ENCODE results near the gene TJAP1.
"Not testable (repeated sequence)": the region's sequence is repeated elsewhere in the genome, so short reads cannot be mapped to it uniquely, and the experiment has no call there.

TJAP1 gene

DNA sequence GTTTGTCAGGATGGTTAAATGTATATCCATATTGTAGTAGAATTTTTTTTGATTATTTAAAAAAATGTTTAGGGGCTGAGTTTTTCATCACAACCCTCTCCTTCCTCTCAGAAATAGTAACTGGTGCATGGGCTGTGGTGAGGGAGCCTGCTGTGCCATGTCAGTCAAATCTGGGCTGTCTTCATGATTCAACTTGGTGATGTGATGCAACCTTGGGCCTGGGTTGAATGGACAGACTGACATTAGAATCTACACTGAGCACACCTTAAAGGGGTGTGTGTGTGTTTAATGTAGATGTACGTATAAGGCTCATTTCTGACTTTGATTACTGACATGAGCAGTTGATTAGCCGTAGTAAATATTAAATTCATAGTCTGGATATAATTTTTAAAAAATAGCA, 3.7 kb downstream of the TJAP1 start:
- DNase-seq (ENCODE audit: low read depth in 3 of 3), result no peak

DNA sequence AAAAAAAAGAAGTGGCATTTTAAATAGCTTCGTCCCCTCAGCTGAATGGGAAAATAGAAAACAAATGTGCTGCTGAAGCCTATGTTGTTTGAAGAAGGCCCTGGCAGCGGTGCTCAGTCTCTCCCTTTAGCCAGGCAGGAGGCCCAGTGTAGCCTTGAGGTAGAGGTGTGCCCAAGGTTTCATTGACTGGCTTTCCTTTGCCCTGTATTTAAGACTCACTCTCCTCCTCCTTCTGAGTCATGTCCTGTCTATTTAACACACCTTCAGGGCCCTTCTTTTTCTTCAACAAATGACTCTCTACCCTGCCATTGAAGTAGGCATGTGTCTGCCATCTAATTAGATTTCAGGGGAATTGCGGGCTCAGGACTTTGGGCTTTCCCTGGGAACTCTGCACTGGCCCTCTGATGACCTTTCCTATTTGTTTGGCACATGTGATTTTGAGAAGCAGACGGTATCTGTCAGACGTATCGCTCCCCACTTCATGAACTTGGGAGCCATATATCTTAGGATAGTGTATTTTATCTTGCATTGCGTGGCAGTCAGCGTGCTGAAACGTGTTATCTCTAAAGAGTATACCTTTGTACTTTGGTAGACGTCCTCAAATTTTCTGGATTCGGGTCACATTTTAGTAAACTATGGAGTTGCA, 4.3 kb downstream of the TJAP1 start:
- no peak for DNase-seq (ENCODE audit: low read depth in 3 of 3)

DNA sequence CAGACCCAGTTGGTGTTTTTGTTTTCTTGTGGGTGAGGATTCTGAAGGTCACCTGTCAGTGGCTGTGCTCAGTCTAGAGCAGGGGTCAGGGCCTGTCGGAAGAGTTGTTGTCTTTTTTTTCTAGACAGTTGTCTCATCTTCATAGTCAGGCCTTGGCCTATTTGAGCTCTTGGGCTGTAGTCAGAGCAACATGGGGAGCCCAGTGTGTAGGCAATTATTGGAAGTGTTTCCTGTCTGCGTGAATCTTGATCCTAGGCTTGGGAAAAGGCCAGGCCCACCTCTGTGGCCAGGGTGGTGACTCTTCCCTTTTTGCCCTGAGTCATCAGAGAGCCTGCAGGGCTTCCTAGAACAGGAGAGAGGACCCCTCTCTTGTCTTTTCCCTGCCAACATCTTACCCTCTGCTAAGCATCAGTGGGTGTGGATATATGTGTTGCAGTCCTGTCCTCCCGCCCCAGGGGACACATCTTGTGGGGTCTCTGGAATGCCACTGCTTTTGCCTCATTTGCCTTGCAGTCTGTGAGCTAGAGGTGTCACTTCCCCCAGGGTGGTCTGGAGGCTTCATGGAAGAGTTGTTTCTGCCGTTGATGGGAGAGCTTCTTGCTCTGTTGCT, 11.4 kb downstream of the TJAP1 start:
- no peak for DNase-seq (ENCODE audit: low read depth in 3 of 3)

DNA sequence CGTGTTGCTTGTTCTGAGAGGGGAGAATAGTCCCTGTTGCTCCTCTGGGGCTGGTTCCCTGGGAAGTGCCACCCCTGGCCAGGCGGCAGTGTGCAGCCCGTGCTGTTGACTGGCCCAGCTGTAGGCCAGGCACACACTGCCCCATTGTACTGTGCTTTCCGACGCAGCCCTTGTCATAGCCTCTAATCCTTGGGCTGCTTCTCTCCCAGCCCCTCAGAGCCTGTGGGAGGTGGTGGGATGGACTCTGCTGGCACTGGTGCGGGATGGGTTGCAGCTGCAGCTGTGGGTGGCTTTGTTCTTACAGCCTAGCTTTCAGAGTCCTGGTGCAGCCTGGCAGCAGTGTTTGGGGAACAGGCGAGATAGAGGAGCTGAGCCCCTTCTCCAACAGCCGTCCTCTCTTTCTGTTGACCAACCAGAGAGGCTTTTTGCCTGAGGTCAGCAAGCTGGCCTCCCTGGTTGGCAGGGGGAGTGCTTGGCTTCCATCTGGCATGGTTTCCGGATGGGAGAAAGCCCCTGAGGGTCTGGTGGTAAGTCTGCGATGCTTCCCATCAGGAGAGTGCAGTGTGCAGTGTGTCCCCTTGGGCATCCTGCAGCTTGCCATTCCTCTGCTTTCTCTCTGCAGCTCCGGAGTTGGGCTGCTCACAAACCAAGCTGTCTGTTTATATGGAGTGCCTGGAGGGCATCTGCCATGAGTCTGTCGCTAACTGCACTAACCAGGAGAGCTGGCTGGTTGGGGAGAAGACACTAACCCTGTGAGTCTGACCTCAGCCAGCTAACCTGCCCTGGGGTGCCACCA, 12.1 kb downstream of the TJAP1 start:
- no peak for DNase-seq (ENCODE audit: low read depth in 3 of 3)

DNA sequence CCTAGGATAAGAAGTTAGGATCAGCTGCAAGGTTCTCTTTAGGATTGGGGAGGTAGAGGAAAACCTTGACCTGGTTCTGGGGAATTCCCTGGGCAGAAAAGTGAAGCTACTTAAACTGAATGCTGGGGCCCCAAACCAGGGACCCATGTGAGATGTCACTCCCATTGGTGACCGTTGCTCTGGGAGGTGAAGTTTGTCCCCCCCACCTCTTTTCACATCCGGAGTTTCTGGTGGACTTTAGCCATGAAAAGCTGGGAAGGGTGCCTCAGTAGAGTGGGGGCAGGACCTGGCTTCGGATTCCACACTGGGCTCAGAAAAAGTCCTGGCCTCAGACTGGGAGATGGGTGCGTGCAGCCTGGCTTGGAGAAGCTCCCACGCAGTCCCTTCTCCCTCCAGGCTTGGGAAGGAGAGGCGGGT, 13.2 kb downstream of the TJAP1 start:
- no peak for DNase-seq (ENCODE audit: low read depth in 3 of 3)

DNA sequence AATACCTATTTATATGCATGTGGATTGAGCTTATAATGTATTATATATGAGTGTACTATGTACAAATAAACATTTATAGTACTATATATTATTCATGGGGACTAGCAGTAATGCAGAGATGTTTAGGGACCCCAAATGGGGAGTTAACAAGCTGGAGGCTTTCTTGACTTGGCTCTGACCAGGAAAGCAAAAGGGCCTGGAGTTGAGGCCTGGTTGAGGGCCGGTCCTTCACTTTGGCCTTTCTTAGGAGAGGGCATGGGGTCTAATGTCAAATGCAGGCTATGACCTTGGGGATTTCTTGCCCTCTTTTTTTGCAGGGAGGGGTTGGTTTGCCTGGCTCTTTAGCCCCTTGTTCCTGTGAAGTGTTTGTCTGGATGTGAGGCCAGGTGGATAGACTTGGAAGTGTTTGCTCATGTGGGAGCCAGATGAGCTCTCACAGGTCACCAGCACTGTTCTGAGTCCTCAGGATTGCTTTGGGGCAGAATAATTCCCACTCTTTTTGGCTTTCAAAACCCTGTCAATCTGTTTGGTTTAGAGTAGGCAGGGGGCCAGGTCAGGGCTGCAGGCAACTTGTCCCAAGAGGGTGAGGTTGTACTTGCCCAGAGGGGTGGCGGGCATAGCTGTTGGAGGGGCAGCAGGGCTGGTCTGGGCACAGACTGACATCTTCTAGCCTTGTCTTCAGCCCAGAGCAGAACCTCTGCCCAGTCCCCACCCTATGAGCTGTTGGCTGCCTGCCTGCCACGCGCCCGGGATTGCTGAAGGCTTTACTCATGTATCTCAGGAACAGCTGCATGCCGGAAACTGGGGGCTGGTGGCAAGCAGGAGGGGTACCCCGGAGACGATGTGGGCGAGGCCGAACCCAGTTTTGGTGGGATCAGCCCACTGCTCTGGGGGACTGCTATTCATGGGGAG, 14.6 kb downstream of the TJAP1 start:
- no peak for DNase-seq (ENCODE audit: low read depth in 3 of 3)

DNA sequence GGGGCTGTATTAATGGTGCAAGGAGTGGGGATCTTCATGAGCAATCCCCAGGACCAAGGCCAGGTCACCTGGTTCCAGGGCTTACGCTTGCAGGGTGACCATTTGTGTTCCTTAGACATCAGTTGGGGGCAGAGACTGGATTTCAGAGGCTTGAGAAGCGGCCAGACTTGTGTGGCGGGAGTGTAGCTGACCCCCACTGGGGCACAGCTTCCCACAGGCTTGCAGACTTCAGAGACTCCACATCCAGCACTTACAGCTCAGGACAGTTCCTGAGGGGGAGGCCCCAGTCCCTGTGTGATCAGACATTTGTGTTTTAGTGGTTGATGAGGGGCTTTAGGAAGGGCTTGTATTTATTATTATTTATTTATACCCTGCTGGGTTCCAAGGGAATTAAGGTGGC, 15.3 kb downstream of the TJAP1 start:
- DNase-seq (ENCODE audit: low read depth in 3 of 3), result no peak

DNA sequence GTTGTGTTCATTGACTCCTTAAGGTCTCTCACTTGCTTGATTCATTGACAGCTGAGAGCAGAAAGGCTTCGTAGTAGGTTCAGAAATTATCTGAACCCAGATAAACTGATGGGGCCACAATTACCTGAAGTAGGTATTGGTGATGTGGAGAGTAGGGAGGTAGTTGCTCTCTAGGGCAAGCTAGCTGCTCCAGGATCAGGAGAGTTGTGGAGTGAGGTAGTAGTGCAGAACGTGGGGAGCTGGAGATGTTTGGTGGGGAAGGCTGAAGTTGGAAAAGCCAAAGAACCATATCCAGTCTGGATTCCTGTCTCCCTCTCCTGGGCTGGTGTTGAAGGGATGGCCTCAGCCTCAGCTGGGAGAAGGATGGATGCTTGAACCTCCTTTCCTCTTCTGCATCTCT, 15.9 kb downstream of the TJAP1 start:
- DNase-seq (ENCODE audit: low read depth in 3 of 3), result no peak

DNA sequence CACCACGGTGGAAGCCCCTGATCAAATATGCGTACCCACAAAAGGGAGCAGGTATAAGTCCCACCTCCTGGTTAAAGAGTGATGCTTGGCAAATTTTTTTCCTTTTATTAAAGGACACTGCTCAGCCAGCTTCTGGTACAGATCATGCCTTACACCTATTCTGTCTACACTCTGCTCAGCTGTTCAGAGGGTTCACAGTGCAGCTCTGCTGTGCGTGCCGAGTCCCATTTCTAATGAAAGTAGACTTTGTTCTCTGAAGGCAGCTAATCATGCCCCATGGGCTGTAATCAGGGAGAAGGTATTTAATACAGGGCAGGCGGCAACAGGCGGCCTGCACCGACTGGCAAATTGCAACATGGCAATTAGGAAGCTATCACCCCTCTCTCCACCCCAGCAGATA, 16.5 kb downstream of the TJAP1 start:
- DNase-seq (ENCODE audit: low read depth in 3 of 3), result no peak

DNA sequence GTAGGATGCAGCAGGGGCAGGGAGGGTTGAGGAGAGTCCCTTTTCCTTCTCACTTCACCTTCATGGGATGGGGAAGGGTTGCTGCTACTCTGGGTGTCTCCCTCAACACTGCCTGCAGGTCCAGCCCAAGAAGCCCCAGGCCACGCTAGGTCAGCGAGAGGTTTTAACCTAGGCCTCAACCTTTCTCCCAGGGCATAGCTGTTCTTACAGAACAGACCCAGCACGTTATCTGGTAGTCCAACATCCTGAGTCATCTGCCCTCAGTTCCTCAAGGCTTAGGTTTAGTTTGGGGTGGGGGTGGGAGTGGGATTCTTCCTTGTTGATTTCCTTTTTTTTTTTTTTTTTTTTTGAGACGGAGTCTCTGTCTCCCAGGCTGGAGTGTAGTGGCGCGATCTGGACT, 17.0 kb downstream of the TJAP1 start:
- no peak for DNase-seq (ENCODE audit: low read depth in 3 of 3)

DNA sequence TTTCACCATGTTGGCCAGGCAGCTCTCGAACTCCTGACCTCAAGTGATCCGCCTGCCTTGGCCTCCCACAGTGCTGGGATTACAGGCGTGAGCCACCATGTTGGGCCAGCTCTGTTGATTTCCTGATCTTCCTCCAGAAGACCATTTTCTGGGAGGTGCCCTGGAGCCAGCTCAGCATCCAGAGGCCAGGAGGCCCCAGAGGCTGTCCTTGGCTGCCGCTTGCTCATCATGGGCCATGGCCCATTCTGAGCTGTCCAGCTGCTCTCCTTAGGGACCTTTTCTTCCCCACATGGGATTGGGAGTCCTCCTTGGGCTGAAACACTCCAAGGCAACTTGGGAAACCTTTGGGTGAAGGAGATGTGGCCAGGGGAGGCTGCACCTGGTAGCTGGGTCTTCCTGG, 17.4 kb downstream of the TJAP1 start:
- no peak for DNase-seq (ENCODE audit: low read depth in 3 of 3)

DNA sequence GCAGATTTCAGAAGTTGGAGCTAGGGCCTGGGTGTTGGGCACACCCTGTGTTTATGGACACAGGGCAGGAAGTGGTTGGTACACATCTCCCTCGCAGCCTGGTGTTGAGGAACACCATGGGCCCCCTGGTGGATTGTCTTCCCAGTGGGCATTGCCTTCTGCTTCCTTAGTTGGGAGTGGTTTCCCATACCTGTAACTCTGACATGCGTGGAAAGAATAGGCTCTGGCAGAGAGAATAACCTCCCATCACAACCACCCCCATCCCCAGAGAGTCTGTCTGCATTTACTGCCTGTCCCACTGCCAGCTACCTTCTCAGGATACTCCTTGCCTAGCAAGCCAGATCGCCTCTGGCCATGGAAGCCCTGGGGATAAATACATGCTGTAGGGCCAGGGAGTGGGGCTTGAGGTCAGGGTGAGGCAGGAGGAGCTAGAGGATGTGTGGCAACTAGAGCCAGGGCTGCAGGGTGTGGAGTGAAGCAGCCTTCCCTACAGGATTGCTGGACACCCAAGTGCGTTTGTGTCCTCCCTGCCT, 18.1 kb downstream of the TJAP1 start:
- DNase-seq (ENCODE audit: low read depth in 3 of 3), result no peak

DNA sequence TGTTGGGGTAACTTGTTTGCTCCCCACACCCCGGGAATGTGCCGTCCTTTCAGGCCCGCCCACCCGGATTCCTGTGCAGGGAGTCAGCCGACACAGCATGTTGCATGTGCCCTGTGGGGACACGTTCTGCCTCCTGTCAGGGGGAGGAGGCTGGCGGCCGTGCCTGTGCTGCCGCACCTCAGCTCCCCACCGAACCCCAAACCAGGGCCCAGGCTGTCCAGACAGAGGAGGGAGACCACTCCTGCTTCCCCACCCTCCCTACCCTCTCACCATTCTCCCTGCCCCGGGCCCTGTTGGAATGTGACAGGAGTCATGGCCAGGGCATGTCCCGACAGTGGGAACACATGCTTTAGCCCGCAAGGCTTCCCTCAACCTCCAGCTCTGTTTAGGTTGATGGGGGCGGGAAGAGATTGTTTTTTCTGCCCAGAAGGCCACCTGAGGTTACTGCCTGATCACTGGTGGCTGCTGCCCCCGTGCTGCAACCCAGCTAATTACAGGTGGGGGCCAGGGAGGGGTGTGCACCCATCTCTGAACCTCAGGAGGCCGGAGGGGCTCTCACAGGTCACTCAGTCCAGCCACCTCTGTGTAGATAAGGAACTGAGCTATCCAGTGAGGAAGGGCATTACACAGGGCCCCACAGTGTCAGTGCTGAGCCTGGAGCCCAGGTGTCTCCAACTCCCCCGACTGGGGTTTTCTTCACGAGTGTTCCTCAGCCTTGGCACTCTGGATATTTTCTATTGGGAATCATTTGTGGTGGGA, 19.2 kb downstream of the TJAP1 start:
- DNase-seq (ENCODE audit: low read depth in 3 of 3), result no peak

DNA sequence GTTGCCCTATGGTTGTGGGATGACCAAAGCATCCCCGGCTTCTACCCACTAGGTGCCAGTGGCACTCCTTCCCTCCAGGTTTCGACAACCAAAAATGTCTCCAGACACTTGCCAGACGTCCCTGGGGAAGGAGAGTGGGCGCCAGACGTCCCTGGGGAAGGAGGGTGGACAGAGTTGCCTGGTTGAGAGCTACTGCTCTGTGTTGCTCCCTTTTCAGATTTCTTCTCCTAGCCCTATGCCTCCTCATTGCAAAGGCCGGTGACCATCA, 19.7 kb downstream of the TJAP1 start:
- DNase-seq (ENCODE audit: low read depth in 3 of 3), result no peak

DNA sequence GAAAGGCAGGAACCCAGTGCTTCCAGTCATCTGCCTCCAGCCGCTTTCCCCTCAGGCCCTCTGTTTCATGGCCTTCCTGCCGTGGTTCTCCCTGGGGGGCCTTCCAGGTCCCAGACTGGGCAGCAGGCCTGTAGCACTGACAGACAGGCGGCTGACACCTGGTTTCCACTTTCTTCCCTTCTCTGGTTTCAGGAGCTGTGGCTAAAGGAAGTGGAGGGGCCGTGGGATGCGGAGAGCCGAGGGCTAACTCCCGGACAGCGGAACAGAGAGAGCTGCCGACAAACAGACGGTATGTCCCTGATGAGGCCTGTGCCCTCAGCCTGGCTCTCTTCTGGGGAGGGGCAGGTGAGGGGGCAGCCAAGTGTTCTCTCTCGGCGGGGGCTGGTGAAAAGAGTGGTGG, 20.3 kb downstream of the TJAP1 start:
- no peak for DNase-seq (ENCODE audit: low read depth in 3 of 3)

DNA sequence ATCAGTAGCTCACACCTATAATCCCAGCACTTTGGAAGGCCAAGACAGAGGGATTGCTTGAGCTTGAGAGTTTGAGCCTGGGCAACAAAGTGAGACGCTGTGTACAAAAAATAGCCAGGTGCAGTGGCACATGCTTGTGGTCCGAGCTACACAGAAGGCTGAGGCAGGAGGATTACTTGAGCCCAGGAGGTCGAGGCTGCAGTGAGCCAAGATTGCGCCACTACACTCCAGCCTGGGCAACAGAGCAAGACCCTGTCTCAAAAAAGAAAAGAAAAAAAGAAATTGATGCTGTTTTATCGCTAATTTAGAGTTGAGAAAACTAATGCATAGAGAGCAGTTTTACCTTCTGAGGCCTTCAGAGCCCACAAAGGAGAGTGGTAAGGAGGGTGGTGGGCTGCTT, 20.9 kb downstream of the TJAP1 start:
- not testable (repeated sequence) for DNase-seq (ENCODE audit: low read depth in 3 of 3)

DNA sequence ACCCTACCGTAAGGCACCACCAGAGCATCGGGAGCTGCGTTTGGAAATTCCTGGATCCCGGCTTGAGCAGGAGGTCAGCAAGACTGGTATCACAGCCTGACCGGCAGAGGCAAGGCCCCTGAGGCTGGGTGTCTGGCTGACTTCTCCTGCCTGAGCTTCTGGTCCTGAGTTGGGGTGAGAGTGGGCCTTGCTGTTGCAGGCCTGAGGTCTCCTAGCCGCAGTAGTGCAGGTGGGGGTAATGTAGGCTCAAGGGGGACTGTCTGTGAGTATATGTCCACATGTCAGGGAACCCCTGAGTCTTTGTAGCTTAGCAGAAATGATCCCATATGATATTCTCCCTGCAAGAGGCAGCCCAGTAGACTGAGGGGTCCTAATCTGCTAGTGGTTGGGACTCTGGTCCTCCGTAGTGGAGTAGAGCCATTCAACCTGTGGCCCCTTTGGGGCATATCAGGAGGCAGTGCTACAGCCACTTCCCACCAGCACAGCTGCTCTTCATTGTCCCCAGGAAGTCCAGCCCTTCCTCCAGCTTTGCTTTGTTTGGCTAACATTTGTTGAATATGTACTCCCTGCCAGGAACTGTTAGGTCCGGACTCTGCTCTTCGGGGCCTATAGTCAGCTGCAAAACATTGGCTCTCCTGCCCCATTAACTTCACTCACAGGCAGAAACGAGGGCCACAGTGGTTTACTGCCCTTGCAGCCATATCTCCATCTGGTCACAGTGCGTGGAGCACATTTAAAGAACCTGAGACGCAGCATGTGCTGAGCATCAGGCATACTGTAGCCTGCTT, 21.9 kb downstream of the TJAP1 start:
- no peak for DNase-seq (ENCODE audit: low read depth in 3 of 3)

DNA sequence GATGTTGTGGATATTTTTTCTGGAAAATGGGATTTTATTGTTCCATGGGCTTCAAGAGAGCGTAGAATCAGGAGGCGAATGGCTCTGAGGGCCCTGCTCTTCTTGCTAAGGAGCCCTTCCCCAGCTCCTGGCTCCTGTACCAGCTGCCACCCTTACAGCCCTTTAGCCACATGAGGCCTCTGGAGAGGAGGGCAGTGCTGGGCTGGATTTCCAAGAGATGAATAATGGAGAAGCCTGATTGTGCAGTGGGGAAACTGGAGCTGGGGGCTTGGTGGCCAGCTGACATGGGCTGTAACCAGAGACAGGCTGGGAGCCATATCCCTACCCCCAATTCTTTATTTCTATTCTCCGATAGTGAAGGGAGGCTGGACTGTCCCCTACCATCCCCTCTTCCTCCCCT, 23.6 kb downstream of the TJAP1 start:
- no peak for DNase-seq (ENCODE audit: low read depth in 3 of 3)

DNA sequence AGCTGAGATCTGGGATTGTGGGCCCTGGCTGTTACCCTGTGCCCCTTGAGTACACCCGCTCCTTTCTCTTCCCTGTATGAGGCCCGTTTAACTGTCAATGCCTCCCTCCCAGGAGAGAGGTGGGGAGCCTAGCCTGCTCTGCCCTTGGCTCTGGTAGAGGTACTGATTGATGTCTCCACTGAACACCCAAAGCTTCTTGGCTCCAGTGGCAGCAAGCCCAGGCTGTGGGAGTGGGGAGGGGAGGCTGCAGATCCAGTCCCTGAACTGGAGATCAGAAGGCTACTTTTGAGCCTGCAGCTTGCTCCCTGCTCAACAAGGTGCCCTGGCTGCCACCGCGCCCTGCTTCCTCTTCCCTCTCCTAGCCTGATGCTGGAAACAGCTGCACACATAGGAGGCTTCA, 25.3 kb downstream of the TJAP1 start:
- DNase-seq (ENCODE audit: low read depth in 3 of 3), result no peak

DNA sequence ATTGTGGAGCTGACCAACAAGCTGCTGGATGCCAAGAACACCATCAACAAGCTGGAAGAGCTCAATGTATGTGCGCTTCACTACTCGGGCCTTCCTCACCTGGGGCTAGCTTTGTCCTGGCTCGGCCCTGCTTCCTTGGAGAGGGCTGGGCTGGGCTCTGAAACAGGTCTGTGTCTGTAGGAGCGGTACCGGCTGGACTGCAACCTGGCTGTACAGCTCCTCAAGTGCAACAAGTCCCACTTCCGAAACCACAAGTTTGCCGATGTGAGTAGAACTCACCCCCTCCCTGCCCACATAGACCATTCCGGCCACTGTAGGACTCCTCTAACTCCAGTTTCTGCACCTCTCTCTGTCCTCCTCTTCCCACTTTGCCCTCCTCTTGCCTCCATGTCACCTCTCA, 26.1 kb downstream of the TJAP1 start:
- DNase-seq (ENCODE audit: low read depth in 3 of 3), result no peak
